ENCODE results near the gene IL1F10. TPM values are rescaled to one million over a fixed set of nuclear protein-coding genes. Genes with fewer than 3 reads are reported as not detected.

Gene IL1F10
- total RNA-seq, 2 experiments from 2014 or later: not detected

- intact Hi-C loops (cut with DNase I, micrococcal nuclease): no loop called here
- H3K36me3 Mint-ChIP-seq (ENCODE audit: low read depth): no peaks in the 10 kb centered on the region
- peaks cover 3% of the 10 kb centered on the region for H3K27me3 Mint-ChIP-seq
- no peak for ATAC-seq
- H3K4me1 Mint-ChIP-seq: peaks cover 7% of the 10 kb centered on the region
- no peak overlapping the region for H3K4me3 Mint-ChIP-seq
- no peak overlapping the region for H3K27ac Mint-ChIP-seq
- ChIA-PET POLR2A (no interaction called here), CTCF (interaction anchor here (0.6 to 1.0 kb wide), 4 partner anchors 10 to 321 kb away, joined by 3 to 6 read pairs (median 4); no protein-coding TSS in a partner anchor)
- no peaks in the 10 kb centered on the region for H3K9me3 Mint-ChIP-seq (ENCODE audit: low read depth)
- DNase-seq: no peak
Measured at GRCh38 chr2:113070606-113070975, 2.8 kb downstream of the IL1F10 start.

- Mint-ChIP-seq H3K27ac (no peak overlapping the region), H3K27me3 (peaks cover 3% of the 10 kb centered on the region), H3K36me3 (ENCODE audit: low read depth) (no peaks in the 10 kb centered on the region), H3K4me3 (no peak overlapping the region), H3K9me3 (ENCODE audit: low read depth) (no peaks in the 10 kb centered on the region), H3K4me1 (peaks cover 7% of the 10 kb centered on the region)
- no peak for DNase-seq
- CTCF ChIA-PET: interaction anchor here (0.8 to 1.0 kb wide), 2 partner anchors 12 to 132 kb away, joined by 4 to 5 read pairs; no protein-coding TSS in a partner anchor
- intact Hi-C loops (cut with DNase I, micrococcal nuclease): no loop called here
- POLR2A ChIA-PET: no interaction called here
- ATAC-seq: no peak
Measured at GRCh38 chr2:113072584-113072983, 4.8 kb downstream of the IL1F10 start.

- no peak overlapping the region for H3K4me3 Mint-ChIP-seq
- CTCF ChIA-PET: interaction anchor here (0.7 to 1.0 kb wide), 2 partner anchors 11 to 259 kb away, joined by 3 to 5 read pairs; no protein-coding TSS in a partner anchor
- H3K9me3 Mint-ChIP-seq (ENCODE audit: low read depth): no peaks in the 10 kb centered on the region
- H3K27ac Mint-ChIP-seq: no peak overlapping the region
- ATAC-seq: no peak
- no peaks in the 10 kb centered on the region for H3K36me3 Mint-ChIP-seq (ENCODE audit: low read depth)
- H3K4me1 Mint-ChIP-seq: peaks cover 7% of the 10 kb centered on the region
- intact Hi-C loops (cut with DNase I, micrococcal nuclease): no loop called here
- DNase-seq: no peak
- POLR2A ChIA-PET: no interaction called here
- H3K27me3 Mint-ChIP-seq: peaks cover 2% of the 10 kb centered on the region
Measured at GRCh38 chr2:113073325-113073834, 5.6 kb downstream of the IL1F10 start.

- no peak overlapping the region for H3K27ac Mint-ChIP-seq
- H3K36me3 Mint-ChIP-seq (ENCODE audit: low read depth): no peaks in the 10 kb centered on the region
- H3K4me3 Mint-ChIP-seq: no peak overlapping the region
- peaks cover 7% of the 10 kb centered on the region for H3K4me1 Mint-ChIP-seq
- ATAC-seq (peak; percentile 33), DNase-seq (no peak)
- CTCF ChIA-PET: interaction anchor here (1.0 to 1.1 kb wide), 3 partner anchors 10 to 87 kb away, joined by 3 to 4 read pairs (median 3); no protein-coding TSS in a partner anchor
- no peaks in the 10 kb centered on the region for H3K27me3 Mint-ChIP-seq
- no peaks in the 10 kb centered on the region for H3K9me3 Mint-ChIP-seq (ENCODE audit: low read depth)
- POLR2A ChIA-PET: no interaction called here
- intact Hi-C loops (cut with DNase I, micrococcal nuclease): no loop called here
Measured at GRCh38 chr2:113075030-113075429, 7.3 kb downstream of the IL1F10 start.

- DNase-seq (no peak), ATAC-seq (no peak)
- Mint-ChIP-seq H3K4me1 (peaks cover 7% of the 10 kb centered on the region), H3K4me3 (no peak overlapping the region), H3K27ac (no peak overlapping the region), H3K27me3 (no peaks in the 10 kb centered on the region), H3K9me3 (ENCODE audit: low read depth) (no peaks in the 10 kb centered on the region), H3K36me3 (ENCODE audit: low read depth) (no peaks in the 10 kb centered on the region)
- intact Hi-C loops (cut with DNase I, micrococcal nuclease): no loop called here
- CTCF ChIA-PET: interaction anchor here (0.9 to 1.1 kb wide), 5 partner anchors 11 to 87 kb away, joined by 3 to 4 read pairs (median 3); no protein-coding TSS in a partner anchor
- POLR2A ChIA-PET: interaction anchor here (0.5 kb wide), 1 partner anchor 178 kb away, joined by 3 read pairs; no protein-coding TSS in a partner anchor
Measured at GRCh38 chr2:113075600-113075999, 7.8 kb downstream of the IL1F10 start.

GRCh38 chr2:113076954-113077669 lies 9.3 kb downstream of the IL1F10 start:
- H3K27me3 Mint-ChIP-seq: no peaks in the 10 kb centered on the region
- no peaks in the 10 kb centered on the region for H3K9me3 Mint-ChIP-seq (ENCODE audit: low read depth)
- CTCF ChIA-PET: interaction anchor here (1.0 to 10.3 kb wide), 8 partner anchors 9 to 313 kb away, joined by 3 to 148 read pairs (median 4); partner anchors contain the start of gene IL1F10
- ATAC-seq (no peak), DNase-seq (no peak)
- no peak overlapping the region for H3K27ac Mint-ChIP-seq
- H3K36me3 Mint-ChIP-seq (ENCODE audit: low read depth): no peaks in the 10 kb centered on the region
- POLR2A ChIA-PET: interaction anchor here (0.6 kb wide), 1 partner anchor 67 kb away, joined by 3 read pairs; no protein-coding TSS in a partner anchor
- H3K4me1 Mint-ChIP-seq: peaks cover 7% of the 10 kb centered on the region
- H3K4me3 Mint-ChIP-seq: no peak overlapping the region
- intact Hi-C loops (cut with DNase I, micrococcal nuclease): no loop called here

- ChIA-PET CTCF (interaction anchor here (0.6 to 10.3 kb wide), 5 partner anchors 8 to 60 kb away, joined by 3 to 148 read pairs (median 3); partner anchors contain the start of gene IL1F10), POLR2A (no interaction called here)
- no peak for DNase-seq
- Mint-ChIP-seq H3K4me1 (peaks cover 7% of the 10 kb centered on the region), H3K4me3 (no peak overlapping the region), H3K27ac (no peak overlapping the region), H3K9me3 (ENCODE audit: low read depth) (no peaks in the 10 kb centered on the region), H3K27me3 (no peaks in the 10 kb centered on the region), H3K36me3 (ENCODE audit: low read depth) (no peaks in the 10 kb centered on the region)
- intact Hi-C loops (cut with DNase I, micrococcal nuclease): no loop called here
- no peak for ATAC-seq
Measured at GRCh38 chr2:113077921-113078320, 10.2 kb downstream of the IL1F10 start.

GRCh38 chr2:113078350-113078839 lies 10.6 kb downstream of the IL1F10 start:
- ATAC-seq (no peak), DNase-seq (no peak)
- ChIA-PET POLR2A (no interaction called here), CTCF (interaction anchor here (0.6 to 10.3 kb wide), 9 partner anchors 9 to 495 kb away, joined by 3 to 148 read pairs (median 4); partner anchors contain the start of gene IL1F10)
- no peak overlapping the region for H3K27ac Mint-ChIP-seq
- H3K36me3 Mint-ChIP-seq (ENCODE audit: low read depth): no peaks in the 10 kb centered on the region
- no peaks in the 10 kb centered on the region for H3K27me3 Mint-ChIP-seq
- H3K9me3 Mint-ChIP-seq (ENCODE audit: low read depth): no peaks in the 10 kb centered on the region
- intact Hi-C loops (cut with DNase I, micrococcal nuclease): no loop called here
- no peak overlapping the region for H3K4me3 Mint-ChIP-seq
- peaks cover 11% of the 10 kb centered on the region for H3K4me1 Mint-ChIP-seq

GRCh38 chr2:113079131-113079530 lies 11.4 kb downstream of the IL1F10 start:
- no peak for DNase-seq
- H3K9me3 Mint-ChIP-seq (ENCODE audit: low read depth): no peaks in the 10 kb centered on the region
- no peaks in the 10 kb centered on the region for H3K36me3 Mint-ChIP-seq (ENCODE audit: low read depth)
- peaks cover 16% of the 10 kb centered on the region for H3K4me1 Mint-ChIP-seq
- ATAC-seq: no peak
- no peak overlapping the region for H3K4me3 Mint-ChIP-seq
- POLR2A ChIA-PET: no interaction called here
- CTCF ChIA-PET: interaction anchor here (0.7 to 10.3 kb wide), 18 partner anchors 10 to 495 kb away, joined by 3 to 148 read pairs (median 6); no protein-coding TSS in a partner anchor
- intact Hi-C loops (cut with DNase I, micrococcal nuclease): no loop called here
- H3K27me3 Mint-ChIP-seq: no peaks in the 10 kb centered on the region
- H3K27ac Mint-ChIP-seq: no peak overlapping the region

GRCh38 chr2:113080134-113080533 lies 12.4 kb downstream of the IL1F10 start:
- DNase-seq: peak; percentile 73
- intact Hi-C loops (cut with DNase I, micrococcal nuclease): loop anchor here (1.0 to 5.0 kb wide), 6 partner anchors 58 to 292 kb away; no protein-coding TSS in a partner anchor
- Mint-ChIP-seq H3K36me3 (ENCODE audit: low read depth) (no peaks in the 10 kb centered on the region), H3K4me3 (no peak overlapping the region), H3K27me3 (no peaks in the 10 kb centered on the region), H3K9me3 (ENCODE audit: low read depth) (no peaks in the 10 kb centered on the region), H3K4me1 (peaks cover 15% of the 10 kb centered on the region), H3K27ac (no peak overlapping the region)
- ChIA-PET POLR2A (interaction anchor here (0.6 kb wide), 1 partner anchor 9 kb away, joined by 3 read pairs; no protein-coding TSS in a partner anchor), CTCF (interaction anchor here (0.6 to 10.3 kb wide), 45 partner anchors 8 to 446 kb away, joined by 3 to 148 read pairs (median 5); partner anchors contain the start of gene PSD4)
- ATAC-seq: peak; percentile 73

GRCh38 chr2:113081488-113082210 lies 13.9 kb downstream of the IL1F10 start:
- intact Hi-C loops (cut with DNase I, micrococcal nuclease): loop anchor here (2.0 to 5.0 kb wide), 5 partner anchors 95 to 291 kb away; no protein-coding TSS in a partner anchor
- POLR2A ChIA-PET: interaction anchor here (0.7 kb wide), 1 partner anchor 140 kb away, joined by 3 read pairs; no protein-coding TSS in a partner anchor
- H3K27ac Mint-ChIP-seq: no peak overlapping the region
- H3K27me3 Mint-ChIP-seq: no peaks in the 10 kb centered on the region
- no peak overlapping the region for H3K4me3 Mint-ChIP-seq
- no peaks in the 10 kb centered on the region for H3K9me3 Mint-ChIP-seq (ENCODE audit: low read depth)
- no peak for DNase-seq
- H3K36me3 Mint-ChIP-seq (ENCODE audit: low read depth): no peaks in the 10 kb centered on the region
- peaks cover 12% of the 10 kb centered on the region for H3K4me1 Mint-ChIP-seq
- CTCF ChIA-PET: interaction anchor here (0.9 to 10.3 kb wide), 8 partner anchors 17 to 131 kb away, joined by 3 to 148 read pairs (median 4); no protein-coding TSS in a partner anchor
- peak; percentile 40 for ATAC-seq
